Caki2 (cell line): ENCODE measurements around the gene PNMA8A. TPM values are rescaled to one million over a fixed set of nuclear protein-coding genes. Genes with fewer than 3 reads are reported as not detected.
"Not testable (repeated sequence)": the region's sequence is repeated elsewhere in the genome, so short reads cannot be mapped to it uniquely, and the experiment has no call there.

Experiments
- DNase-seq: peaks from one replicate; pipeline ENCODE4 v3.0.0-alpha.2; 2015; ENCODE audit warnings: low read depth
- in situ Hi-C: cut with HindIII; loops from 2 replicates; pipeline ENCODE4 v1.10.0; 2016; ENCODE audit warnings: low sequenced_read_pairs, low pct_unique_long_range_greater_than_20kb, mixed read lengths
- total RNA-seq: library from RNA; depleted of rRNA; stranded (reverse); fragments of >200 nt; shearing (Covaris generic); gene quantifications from 2 replicates; pipeline ENCODE4 v1.2.3, GENCODE V29; 2014; ENCODE audit warnings: low replicate concordance

The PNMA8A gene
- total RNA-seq, 1 experiment from 2014 or later = 16.4 TPM

- in situ Hi-C loops = no loop called here
- no peak for DNase-seq
Observed at GRCh38 chr19:46447006-46447405, 24.4 kb downstream of the PNMA8A start.

GRCh38 chr19:46446021-46446420, 25.3 kb downstream of the PNMA8A start:
- in situ Hi-C loops = no loop called here
- no peak for DNase-seq

GRCh38 chr19:46442808-46443450, 28.4 kb downstream of the PNMA8A start:
- in situ Hi-C loops = no loop called here
- peak; percentile 63 for DNase-seq

GRCh38 chr19:46441866-46442265, 29.5 kb downstream of the PNMA8A start:
- in situ Hi-C loops = no loop called here

GRCh38 chr19:46435689-46436088, 35.7 kb downstream of the PNMA8A start:
- in situ Hi-C loops, DNase-seq: not testable (repeated sequence)

More at GRCh38 chr19:46441866-46442265, 29.5 kb downstream of the PNMA8A start:
- no peak for DNase-seq

- DNase-seq = no peak
- in situ Hi-C loops = no loop called here
Observed at GRCh38 chr19:46435009-46435408, 36.4 kb downstream of the PNMA8A start.

GRCh38 chr19:46433470-46433869, 37.9 kb downstream of the PNMA8A start:
- DNase-seq, in situ Hi-C loops: not testable (repeated sequence)

GRCh38 chr19:46431824-46432223, 39.5 kb downstream of the PNMA8A start:
- in situ Hi-C loops = no loop called here
- DNase-seq = no peak

GRCh38 chr19:46429999-46430398, 41.4 kb downstream of the PNMA8A start:
- no peak for DNase-seq
- in situ Hi-C loops = no loop called here

- in situ Hi-C loops = no loop called here
- DNase-seq = peak; percentile 73
Observed at GRCh38 chr19:46428239-46429135, 42.9 kb downstream of the PNMA8A start, which contains the start of gene PNMA8C. TSS of gene PNMA8C (minus strand) at chr19:46428936. CDS start at chr19:46428359, 577 bp downstream.

GRCh38 chr19:46427518-46428045, 43.8 kb downstream of the PNMA8A start:
- in situ Hi-C loops = no loop called here
- DNase-seq = no peak

- DNase-seq = peak; percentile 76
- in situ Hi-C loops = no loop called here
Observed at GRCh38 chr19:46426506-46427162, 44.7 kb downstream of the PNMA8A start.

GRCh38 chr19:46426035-46426505, 45.3 kb downstream of the PNMA8A start:
- peak; percentile 87 for DNase-seq
- in situ Hi-C loops = no loop called here

- in situ Hi-C loops = no loop called here
- no peak for DNase-seq
Observed at GRCh38 chr19:46423188-46423587, 48.2 kb downstream of the PNMA8A start.

GRCh38 chr19:46422344-46422743, 49.0 kb downstream of the PNMA8A start:
- in situ Hi-C loops = no loop called here

GRCh38 chr19:46420056-46420455, 51.3 kb downstream of the PNMA8A start:
- in situ Hi-C loops = no loop called here
- DNase-seq = no peak

More at GRCh38 chr19:46422344-46422743, 49.0 kb downstream of the PNMA8A start:
- no peak for DNase-seq
